ENCODE measurements around the gene ANKS6.
A peak's percentile ranks its signal among the peaks of the same experiment; 100 is the strongest.

The ANKS6 gene

DNA sequence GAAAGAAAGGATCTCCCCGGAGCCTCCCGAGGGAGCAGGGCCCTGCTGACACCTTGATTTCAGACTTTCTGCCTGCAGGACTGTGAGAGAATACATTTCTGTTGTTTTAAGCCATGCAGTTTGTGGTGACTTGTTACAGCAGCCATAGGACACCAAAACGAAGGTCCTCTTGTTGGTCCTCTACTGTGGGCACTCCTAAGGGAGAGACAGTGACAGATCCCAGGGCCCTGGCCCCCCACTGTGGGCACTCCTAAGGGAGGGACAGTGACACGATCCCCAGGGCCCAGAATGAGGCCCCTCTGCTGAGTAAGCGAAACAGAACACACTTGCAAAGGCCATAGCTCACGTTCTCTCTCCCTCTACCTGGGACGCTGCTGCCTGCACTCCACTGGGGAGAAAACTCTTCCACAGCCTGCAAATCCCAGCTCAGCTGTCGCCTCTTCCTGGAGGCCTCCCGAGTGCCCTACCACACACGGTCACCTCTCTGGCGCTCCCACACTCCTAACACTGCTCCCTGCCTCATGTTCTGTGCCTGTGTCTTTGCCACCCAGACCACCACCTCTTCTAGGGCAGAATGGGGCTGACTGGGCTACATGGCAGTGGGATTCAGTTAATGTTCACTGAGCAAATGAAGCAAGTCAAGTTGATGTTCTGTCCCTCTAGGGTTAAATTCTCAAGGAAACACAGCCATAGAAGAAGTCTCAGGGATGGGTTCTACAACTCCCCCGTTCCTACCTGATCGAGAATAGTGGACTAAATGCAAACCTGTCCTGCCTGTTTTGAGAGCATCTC lies 23.8 kb downstream of the ANKS6 start:
- no peak for DNase-seq (ENCODE audit: low read depth)

DNA sequence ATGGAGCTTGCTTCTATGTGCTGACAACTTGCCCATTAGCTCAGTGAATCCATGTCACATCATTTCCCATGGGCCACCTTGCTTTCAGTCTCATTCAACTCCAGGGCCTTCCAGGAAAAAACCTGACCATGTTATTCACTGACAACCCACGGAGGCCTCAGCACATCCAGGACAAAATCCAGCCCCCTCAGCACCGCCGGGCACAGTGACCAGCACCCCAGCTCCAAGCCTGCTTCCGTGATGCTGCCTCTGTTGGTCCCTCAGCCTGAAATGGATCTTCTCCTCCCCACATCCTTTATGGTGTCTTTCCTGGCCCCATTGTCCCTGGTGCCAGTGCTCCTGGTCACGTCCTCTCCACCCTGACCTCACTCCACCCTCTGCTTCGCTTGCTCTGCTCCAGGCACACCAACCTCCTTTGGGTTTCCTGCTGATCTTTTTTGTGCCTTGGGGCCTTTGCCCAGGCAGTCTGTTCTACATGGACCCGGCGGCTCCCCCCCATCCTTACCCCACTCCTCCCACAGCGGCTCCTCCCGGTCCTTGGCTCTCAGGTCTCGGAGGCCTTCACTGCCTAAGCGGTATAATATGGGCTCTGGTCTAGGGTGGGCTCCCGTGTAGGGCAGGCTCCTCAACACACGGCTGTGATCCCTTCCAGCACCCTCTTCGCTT lies 25.0 kb downstream of the ANKS6 start:
- DNase-seq (ENCODE audit: low read depth): no peak

DNA sequence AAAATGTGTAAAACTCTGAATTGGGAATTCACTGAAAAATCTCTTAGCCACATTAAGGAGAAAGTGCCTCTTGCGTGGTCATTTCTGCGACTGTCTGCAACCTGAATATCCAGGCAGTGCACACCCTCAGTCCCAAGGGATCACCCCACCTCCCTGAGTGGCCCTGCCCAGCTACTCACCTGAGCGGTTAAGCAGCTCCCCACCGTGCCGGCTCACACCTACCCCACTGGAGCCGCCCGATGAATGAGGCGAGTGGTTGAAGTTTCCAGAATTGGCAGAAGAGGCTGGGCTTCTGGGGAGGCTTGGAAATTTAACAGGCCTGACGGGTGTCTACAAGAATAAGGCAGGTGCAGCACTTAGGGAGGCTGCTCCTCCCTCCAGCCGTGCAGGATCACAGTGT lies 25.6 kb downstream of the ANKS6 start:
- no peak for DNase-seq (ENCODE audit: low read depth)

DNA sequence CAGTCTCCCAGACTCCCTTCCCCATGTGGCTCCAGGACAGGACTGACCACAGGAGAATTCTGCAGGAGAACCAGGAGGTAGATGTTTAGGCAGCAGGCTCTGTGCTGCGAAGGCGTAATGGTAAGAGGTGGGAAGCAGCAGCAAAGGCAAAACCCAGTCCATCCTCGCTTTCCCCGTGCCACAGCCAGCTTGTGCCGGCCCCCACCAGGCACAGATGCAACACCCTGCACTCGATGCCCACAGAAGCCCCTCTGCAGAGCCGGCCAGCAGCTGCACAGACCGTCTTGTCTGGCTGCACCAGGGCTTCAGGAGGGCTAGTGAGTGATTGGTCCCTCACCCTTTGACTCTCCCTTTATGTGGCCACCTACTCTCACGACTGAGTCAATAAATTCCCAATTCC lies 28.0 kb downstream of the ANKS6 start:
- no peak for DNase-seq (ENCODE audit: low read depth)

DNA sequence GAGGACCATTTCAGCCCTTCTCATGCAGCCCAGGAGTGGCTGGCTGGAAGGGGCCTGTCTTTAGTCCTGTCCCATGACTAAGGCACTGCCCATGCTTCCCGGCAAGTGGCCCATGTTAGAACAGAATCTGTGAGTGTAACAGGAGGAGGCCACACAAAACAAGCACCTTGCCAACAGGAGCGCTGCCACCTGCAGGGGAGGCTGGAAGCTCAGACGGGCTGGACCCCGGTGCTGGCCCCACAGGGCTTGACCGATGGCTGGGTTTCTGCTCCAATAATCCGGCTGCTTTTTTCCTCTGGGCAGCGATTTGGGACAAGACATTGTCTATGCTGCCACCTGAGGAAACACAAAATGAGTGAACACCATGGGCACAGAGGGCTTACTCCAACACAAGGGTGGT lies 28.4 kb downstream of the ANKS6 start:
- no peak for DNase-seq (ENCODE audit: low read depth)

DNA sequence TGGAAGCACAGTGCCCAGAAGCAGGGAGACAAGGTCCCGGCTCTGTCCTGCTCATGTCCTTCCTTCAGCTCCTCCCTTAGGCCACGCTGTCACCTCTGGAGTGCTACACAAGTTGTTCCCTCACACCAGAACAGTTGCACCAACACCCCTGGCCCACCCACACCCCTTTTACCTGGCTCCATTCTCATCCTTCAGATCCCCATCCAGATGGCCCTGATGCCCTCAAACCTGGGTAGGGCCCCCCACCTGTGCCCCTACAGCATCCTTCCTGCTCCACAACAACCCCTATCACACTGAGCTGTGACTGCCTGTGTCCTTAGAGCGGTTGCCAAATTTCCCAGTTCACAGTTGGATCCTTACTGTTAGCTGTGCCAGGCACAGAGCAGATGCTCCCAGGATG lies 29.2 kb downstream of the ANKS6 start:
- DNase-seq (ENCODE audit: low read depth): no peak

DNA sequence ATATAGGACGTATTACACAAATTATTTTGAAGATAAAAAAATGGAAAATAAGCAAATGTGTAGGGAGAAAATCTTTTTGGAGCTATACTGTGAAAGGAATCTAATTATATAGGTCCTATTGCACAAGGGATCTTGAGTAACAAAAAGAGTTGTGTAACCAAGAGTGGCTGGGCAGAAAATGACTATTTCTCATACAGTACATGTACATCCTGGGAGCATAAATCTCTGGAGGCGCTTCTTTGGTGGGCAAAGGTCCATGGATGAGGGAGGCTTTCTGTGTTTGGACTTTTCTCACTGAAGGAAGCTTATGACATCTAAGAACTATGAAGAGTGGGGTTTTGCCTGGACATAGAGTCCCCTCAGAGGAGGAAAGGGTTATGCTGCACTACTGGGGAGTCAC lies 29.8 kb downstream of the ANKS6 start:
- no peak for DNase-seq (ENCODE audit: low read depth)

DNA sequence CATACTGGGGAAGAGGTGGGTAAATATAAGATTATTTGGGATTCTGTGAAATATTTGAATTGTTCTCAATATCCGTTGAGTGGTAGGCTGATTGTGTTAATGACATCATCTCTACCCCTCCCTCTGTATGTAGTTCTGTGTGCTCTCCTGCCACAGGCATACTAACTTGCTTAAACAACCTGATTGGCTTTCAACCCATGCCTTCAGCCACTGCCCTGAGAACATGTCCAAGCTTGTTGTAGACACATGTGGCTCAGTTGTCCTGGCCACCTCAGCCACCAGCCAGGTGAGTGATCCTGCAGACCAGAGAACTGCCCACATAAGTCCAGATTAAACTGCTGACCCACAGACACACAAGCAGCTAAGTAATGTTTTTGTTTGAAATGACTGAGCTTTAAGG lies 31.1 kb downstream of the ANKS6 start:
- no peak for DNase-seq (ENCODE audit: low read depth)

DNA sequence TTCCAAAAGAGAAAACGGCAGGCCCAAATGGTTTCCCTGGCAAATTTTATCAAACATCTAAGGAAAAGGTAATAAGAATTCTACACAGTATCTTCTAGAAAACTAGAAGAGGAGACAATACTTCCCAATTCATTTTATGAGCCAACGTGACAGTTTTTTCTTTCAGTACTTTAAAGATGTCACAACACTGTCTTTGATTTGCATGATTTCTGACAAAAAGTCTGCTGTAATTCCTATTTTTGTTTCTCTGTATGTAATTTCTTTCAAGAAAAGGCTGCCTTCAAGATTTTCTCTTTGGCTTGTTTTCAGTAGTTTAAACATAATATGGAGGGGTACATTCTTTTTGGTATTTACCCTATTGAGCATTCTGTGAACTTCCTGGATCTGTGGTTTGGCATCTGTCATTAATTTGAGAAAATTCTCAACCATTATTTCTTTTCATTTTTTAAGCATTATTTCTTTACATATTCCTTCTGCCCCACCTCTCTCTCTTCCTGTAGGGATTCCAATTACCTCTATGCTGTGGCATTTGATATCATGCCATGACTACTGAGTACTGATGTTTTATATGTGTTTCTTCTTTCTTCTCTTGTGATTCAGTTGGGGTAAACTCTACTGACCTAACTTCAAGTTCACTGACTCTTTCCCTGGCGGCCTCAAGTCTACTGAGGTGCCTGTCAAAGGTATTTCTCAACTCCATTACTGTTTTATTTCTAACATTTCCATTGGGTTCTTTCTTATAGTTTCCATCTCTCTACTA lies 32.2 kb downstream of the ANKS6 start:
- no peak for DNase-seq (ENCODE audit: low read depth)

DNA sequence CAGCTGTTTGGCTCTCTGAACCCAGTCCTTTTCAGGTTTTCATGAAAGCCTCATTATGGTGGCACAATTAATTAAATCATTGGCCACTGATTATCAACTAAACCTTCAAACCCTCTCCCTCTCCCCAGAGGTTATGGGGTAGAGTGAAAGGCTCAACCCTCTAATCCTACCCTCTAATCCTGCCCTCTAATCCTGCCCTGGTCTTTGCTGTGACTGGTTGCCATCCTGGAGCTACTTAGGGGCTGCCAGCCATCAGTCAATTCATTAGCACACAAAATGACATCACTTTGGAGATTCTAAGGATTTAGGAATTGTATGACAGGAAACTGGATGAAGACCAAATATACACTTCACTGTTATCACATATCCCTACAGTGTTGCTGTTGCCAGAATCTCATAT lies 36.1 kb downstream of the ANKS6 start:
- DNase-seq (ENCODE audit: low read depth): no peak

DNA sequence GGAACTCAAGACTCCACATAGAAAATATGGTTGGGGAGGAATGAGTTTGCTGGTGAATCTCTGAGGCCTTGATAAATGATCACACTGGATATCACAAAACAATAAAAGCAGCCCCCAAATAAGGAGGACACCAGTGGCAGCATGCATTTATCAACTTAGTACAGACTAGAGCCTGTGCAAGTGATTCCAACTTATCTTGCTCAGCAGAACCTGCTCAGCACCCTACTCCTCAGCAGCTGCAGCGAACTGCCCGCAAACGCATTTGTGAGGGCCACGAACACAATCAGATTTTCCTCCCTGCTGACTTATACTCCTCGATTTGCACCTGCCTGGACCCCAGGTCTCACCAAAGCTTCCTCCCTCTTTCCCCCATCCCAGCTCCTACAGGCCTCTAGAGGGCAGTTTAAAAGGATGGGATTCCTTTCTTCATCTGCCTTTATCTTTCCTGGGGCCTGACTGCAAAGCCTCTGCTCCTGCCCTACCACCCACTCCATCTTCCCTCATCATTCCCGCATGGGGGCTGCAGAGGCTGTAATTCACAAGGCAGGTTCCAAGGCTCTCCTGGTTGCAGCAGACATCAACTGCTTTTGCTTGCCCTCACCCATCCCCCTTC lies 41.2 kb downstream of the ANKS6 start:
- no peak for DNase-seq (ENCODE audit: low read depth)

DNA sequence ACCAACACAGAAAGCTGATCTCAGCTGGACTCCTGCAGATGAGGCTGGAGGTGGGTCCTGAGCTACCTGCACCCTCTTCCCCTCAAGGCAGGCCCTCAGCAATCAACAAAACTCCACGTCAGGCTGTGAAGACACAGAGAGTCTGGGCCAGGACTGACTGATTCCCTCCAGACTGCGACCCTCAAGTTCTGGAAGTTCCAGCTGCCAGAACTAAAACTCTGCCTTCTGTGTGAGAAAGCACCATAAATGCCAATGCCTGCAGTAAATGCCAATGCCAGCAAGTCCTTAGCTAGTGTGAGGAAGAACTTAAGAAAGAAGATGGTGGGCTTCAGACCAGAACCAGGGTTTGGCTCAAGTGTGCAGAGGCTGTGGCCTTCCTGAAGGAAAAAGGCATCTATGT lies 45.1 kb downstream of the ANKS6 start:
- no peak for DNase-seq (ENCODE audit: low read depth)

DNA sequence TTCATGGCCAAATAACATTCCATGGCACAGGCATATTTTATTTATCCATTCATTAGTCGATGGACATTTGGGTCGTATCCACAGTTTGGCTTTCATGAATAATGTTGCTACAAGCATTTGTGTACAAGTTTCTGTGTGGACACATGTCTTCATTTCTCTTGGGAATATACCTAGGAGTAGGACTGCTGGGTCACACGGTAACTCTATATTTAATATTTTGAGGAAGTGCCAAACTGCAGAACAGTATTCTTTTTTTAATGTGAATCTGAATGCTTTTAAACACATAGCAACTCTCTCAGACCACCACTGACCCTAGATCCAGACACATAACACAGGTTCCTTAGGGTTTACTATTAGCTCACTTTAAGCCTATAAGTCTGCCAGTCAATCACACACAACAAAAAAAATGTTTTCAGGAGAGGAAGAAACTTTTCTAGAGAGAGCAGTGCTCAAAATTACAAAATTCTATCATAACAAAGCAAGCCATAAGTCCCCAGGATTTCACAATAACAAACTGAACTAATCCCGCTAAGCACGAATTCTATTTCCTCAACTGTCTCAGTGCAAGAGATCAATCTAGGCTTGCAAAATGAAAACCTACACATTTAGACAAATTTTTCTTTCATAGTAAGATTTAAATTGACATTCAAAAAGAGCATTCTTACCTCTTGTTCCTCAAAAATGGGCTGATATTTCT lies 45.8 kb downstream of the ANKS6 start:
- no peak for DNase-seq (ENCODE audit: low read depth)

DNA sequence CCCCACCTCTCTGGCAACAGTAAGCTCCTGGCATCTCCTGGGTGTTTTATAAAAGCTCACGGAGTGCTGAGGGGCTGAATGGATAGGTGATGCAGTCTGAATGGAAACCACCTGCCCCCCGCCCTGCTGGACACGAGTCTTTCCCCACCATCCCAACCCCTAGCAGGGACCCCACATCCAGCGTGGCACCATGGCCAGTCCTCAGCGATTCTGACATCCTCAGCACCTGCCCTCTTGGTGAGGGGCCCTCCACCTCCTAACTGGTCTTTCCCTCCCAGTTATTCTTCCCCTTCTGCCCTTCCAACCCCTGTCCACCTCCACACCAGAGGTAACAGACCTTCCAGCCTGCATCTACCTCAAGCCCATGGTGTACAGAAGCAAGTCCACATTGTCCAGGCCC lies 48.9 kb downstream of the ANKS6 start:
- no peak for DNase-seq (ENCODE audit: low read depth)

DNA sequence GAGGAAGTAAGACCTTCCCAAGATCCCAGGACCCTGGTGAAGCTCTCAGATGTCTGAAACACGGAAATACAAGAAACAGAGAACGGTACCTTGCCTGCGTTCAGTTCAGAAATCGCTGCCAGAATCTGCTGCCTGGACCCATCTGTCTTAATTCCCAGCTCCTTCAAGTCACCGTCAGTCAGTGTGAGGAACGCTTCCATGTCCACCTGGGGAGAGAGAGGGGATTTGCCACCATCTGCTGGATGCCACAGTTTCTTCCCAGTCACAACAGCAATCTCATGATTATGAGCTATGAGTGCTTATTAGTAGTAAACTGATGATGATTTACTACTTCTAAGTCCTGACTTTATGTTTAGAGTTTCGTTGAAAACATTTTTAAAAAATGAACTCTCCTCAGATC lies 50.9 kb downstream of the ANKS6 start:
- DNase-seq (ENCODE audit: low read depth): no peak

DNA sequence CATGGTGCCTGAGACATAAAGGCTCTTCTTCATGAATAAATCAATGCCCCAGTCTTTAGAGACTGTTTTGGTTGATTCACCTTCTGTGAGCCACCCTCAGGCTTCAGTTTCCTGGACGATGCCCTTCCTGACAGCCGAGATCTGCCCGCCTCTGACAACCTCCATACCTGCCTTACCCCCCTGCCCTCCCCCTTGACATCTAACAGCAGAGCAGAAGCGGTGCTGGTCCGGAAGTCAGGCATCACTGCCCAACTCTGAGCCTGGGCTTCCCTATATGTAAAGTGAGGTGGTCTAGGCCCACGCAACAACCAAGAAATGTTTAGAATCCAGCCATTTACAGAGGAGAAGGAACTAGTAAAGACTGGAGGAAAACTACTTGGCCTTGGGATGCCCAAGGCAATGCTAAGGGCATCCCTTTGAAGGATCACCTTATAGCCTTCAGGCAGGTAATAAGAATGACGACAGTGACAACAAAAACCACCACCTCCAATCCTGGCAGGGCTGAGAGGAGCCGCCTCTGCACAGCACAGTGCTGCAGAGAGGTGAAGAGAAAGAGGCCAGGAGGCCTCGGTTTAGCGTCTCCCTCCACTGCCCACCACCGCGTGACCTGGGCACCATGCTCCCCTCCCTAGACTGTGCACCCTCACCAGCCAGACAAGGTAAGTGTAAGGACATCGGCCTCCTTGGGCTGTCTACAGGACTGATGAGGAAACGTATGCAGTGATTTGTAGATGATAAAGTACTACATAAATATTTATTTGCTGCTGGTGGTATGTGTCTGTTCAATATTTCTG lies 52.3 kb downstream of the ANKS6 start:
- no peak for DNase-seq (ENCODE audit: low read depth)

DNA sequence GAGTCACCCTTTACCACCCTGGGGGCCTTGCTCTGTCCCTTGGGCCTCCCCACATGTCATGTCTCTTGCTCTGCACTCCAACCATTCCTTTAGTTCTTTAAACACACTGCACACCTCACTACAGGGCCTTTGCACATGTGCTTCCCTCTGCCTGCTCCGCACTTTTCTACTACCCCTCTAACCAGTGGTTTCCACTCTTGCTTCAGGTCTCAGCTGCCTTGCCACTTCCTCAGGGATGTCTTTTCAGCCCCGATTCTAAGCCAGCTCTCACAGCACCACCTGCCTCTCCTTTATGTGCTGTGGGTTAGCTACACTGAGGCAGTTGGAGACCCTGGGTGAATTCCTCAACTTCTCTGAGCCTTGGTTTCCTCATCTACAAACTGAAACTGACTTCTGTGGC lies 53.0 kb downstream of the ANKS6 start:
- DNase-seq (ENCODE audit: low read depth): no peak

DNA sequence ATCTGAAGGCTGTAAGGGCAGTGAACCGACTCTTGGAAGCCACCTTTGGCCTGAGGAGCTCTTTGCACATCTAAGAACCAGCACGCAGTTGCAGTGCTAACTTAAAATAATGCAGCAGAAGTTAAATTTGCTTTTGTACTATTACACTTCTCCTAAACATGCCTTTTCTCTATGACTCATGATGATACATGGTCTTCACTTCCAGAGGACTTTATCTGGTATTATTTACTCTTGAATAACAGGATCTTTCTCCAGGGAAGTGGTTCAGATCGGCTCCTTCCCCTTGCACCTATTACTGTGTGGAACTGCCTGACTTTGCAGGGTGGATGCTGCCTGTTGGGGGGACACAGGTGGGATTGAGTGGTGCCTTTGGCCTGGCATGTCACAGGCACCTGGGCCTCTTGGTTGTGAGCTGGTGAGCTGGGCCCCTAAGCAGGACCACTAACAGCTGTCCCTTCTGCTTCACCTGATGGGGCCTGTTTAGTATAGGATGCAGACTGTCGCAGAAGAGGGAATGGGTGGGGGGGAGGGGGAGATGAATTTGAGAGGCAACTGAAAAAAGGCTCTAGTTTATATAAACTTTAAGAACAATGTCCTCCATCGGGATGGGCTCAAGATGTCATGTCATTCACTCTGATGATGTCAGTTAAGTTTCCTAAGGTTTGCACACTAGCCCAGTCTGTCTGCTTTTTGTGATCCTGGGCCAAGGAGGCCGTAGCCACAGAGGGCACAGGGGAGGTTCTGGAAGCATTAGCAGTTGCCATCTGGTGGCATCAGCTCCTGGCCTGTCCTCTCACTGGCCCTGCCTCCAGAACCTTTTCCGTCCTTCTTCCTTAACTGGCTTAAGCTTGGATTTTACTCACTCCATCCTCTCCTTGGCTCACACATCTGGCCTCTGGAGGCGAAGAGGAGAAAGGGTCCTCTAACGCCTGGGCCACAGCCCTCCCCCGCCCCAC lies 53.8 kb downstream of the ANKS6 start:
- DNase-seq (ENCODE audit: low read depth): peak; percentile 14

DNA sequence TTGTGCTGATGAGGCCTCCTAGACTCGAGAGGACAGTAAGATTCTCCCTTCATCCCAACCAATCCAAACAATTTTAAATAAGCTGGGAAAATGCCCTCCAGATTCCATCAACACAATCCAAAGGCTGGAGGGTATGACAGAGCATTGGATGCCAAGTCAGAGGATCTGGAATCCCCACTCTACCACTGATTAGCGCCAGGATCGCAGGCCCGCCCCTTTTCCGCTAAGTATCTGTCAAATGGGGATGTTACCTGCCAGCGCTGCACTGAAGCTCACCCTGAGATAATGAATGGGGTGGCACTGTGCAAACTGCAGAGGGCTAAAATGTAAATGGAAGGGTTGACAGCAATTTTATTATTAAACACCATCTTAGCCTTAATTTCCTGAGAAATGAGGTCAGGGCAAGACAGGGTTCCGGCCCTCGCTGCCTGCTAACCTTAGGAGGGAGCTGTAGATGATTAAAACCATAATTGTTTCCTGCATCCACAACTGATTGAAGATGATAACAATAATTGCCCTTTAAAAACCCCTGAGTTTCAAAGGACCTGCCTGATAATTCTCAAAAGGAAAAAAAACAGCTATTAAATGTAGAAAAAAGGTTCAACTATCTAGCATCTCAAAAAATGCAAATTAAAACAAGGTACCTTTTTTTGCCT lies 56.0 kb downstream of the ANKS6 start:
- DNase-seq (ENCODE audit: low read depth): no peak

DNA sequence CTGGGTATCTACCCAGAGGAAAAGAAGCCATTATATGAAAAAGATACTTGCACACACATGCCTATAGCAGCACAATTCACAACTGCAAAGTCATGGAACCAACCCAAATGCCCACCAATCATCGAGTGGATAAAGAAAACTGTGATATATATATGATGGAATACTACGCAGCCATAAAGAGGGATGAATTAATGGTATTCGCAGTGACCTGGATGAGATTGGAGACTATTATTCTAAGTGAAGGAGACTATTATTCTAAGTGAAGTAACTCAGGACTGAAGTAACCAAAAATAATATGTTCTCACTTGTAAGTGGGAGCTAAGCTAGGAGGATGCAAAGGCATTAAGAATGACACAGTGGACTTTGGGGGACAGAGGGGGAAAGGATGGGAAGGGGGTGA lies 57.6 kb downstream of the ANKS6 start:
- no peak for DNase-seq (ENCODE audit: low read depth)

Measured in non-pigmented ciliary epithelial cell (primary cell).